SK-MEL-5 (cell line): ENCODE measurements around the gene ULK4. TPM values are rescaled to one million over a fixed set of nuclear protein-coding genes. Genes with fewer than 3 reads are reported as not detected.
A peak's percentile ranks its signal among the peaks of the same experiment; 100 is the strongest.
"Not testable (repeated sequence)": the region's sequence is repeated elsewhere in the genome, so short reads cannot be mapped to it uniquely, and the experiment has no call there.

Experiments
- DNase-seq: peaks from one replicate; pipeline ENCODE4 v3.0.0-alpha.2; 2016; ENCODE audit warnings: low read depth, low spot score
- in situ Hi-C: cut with HindIII; loops from 2 replicates; pipeline ENCODE4 v1.10.0; 2016; ENCODE audit warnings: low sequenced_read_pairs, high pct_unique_total_duplicates, low pct_unique_long_range_greater_than_20kb
- total RNA-seq: library from RNA; depleted of rRNA; stranded (reverse); fragments of >200 nt; shearing (Covaris generic); gene quantifications from 2 replicates; pipeline ENCODE4 v1.2.3, GENCODE V29; 2014

Gene ULK4
- total RNA-seq, 1 experiment from 2014 or later = 20.9 TPM

DNA sequence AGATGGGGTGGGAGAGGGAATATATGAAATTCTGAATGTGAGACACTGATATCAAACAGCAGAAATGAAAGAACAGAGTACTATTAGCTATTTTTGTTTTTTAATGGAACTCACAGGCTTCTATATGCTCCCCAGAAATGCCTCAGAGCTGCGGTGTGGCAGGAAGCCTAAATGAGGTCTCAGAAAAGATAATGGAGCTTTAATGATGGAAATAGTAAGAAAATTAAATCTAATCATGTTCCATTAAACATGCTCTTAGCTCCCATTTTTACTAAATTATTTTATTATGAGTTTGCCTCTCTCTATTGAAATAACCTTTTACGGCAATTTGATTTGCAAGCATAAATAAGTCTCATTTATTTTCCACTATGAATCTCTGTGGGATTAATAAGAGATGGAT, 378.9 kb downstream of the ULK4 start:
- no peak for DNase-seq
- in situ Hi-C loops = no loop called here

GRCh38 chr3:41581700-41582099, 380.2 kb downstream of the ULK4 start:
- in situ Hi-C loops = no loop called here
- no peak for DNase-seq

DNA sequence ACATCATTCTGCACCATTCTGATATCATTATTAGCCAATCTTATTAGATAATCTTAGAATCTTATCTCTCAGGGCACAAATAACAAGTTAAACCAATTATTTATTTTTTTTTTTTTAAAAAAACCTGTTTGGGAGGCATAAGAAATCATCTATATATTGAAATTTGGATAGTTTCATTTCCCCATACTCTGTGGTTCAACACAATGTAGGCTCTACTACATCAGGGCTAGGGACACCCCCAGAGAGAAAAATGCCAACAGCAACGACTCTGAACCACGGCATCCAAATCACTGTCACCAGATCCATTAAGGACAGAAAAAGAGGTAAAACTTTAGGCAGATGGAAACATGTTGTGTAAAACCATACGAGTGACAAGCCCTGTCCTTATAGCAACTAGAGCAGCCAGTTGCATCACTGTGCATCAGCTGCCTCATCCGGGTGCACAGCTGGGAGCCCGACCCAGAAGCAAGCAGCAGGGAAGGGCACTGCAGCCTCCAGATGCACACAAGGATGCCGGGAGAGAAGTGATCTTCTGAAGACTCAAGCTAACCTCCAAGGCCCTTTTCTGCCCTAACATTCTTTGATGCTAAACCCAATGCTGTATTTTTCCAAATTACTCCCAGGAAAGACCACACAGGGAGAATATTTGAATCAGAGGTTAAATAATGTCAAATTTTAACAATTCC, 381.5 kb downstream of the ULK4 start:
- no peak for DNase-seq
- in situ Hi-C loops = no loop called here

GRCh38 chr3:41579861-41580260, 382.0 kb downstream of the ULK4 start:
- no peak for DNase-seq
- in situ Hi-C loops = no loop called here

DNA sequence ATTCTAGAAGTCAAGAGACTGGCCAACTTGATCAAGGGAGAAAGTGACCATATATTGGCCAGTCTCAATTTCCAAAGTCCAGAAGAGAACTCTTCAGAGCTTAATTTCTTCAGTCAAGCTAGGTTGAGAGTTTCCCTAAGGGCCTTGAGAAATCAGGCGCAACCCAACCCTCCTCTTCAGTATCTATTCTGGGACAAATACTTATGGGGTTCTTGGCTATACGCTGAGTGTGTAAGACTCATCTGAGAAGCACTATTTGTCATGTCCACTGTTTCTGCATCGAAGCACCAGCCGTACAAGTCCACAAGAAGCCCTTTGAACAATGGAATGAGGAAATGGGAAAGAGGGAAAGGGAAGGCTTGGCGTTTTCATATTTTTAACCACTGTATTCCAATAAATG, 383.1 kb downstream of the ULK4 start:
- no peak for DNase-seq
- in situ Hi-C loops = no loop called here

DNA sequence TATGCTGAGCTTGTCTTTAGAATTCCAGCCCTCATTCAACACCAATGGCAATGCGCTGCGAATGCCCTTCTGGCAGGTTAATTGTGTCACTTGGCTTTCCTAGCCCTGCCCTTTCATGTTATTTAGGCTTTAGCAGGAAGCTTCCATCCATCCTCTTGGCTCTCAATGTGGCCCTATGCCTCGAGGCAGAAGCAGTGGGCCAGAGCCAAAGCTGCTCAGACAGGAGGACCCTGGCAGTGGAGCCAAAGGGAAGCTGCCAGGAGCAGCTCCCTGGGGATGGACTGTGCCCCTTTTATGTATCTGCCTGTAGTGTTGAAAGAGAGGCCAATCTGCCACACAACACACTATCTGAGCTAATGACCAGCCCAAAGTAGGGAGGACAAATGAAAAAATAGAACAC, 386.2 kb downstream of the ULK4 start:
- no peak for DNase-seq
- in situ Hi-C loops = no loop called here

- DNase-seq = peak; percentile 67
- in situ Hi-C loops = no loop called here
These were observed 387.0 kb downstream of the ULK4 start for GRCh38 chr3:41574900-41575299.

GRCh38 chr3:41573591-41573990, 388.3 kb downstream of the ULK4 start:
- in situ Hi-C loops = no loop called here
- DNase-seq = no peak

- DNase-seq = no peak
- in situ Hi-C loops = no loop called here
These were observed 389.8 kb downstream of the ULK4 start for GRCh38 chr3:41572092-41572491.

- in situ Hi-C loops = no loop called here
These were observed 392.1 kb downstream of the ULK4 start for GRCh38 chr3:41569632-41570305.

GRCh38 chr3:41565948-41566514, 395.9 kb downstream of the ULK4 start:
- in situ Hi-C loops = no loop called here
- DNase-seq = no peak

More at GRCh38 chr3:41569632-41570305, 392.1 kb downstream of the ULK4 start:
- DNase-seq = no peak

GRCh38 chr3:41565003-41565402, 396.9 kb downstream of the ULK4 start:
- in situ Hi-C loops = no loop called here
- DNase-seq = no peak

GRCh38 chr3:41556245-41556644, 405.7 kb downstream of the ULK4 start:
- in situ Hi-C loops, DNase-seq: not testable (repeated sequence)

DNA sequence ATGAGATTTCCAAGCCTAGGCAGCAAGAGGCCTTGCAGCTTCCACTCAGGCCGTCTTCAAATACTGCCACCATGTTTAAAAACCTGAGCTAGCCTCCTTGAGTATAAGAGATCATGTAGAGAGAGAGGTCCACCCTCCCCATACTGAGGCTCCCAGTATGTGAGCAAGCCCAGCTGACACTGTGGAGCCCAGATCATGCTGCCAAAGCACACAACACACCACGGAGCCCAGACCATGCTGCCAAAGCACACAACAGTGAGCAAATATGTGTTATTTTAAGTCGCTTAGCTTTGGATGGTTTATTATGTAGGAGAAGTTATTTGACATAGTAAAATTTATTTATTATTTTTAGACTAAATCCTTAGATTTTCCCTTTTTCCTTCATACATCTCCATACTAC, 428.9 kb downstream of the ULK4 start:
- in situ Hi-C loops = no loop called here
- no peak for DNase-seq

DNA sequence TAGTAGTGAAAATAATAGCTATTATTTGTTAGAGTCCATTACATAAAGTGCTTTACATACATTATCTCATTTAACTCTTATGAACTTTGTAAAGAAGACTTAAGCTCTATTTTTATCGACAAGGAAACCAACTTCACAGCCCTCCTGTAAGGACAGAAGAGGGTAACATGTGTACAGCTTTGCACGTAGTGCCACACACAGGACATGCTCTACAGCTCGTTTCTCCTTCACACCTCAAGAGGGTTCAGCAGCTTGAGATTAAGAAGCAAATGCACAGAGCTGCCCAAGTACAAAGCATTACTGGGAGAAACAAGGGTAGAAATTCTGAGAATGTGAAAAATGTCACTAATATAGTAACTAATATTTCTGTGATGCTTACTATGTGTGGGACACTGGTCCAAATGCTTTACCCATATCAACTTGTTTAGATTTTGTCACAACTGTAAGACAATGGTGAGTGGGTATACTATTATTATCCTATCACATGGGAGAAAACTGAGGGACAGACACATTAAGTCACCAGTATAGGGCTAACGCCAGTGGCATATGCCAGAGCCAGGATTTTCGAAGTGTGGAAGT, 434.8 kb downstream of the ULK4 start:
- no peak for DNase-seq
- in situ Hi-C loops = no loop called here

GRCh38 chr3:41525303-41526064, 436.4 kb downstream of the ULK4 start:
- in situ Hi-C loops = no loop called here
- DNase-seq = no peak

GRCh38 chr3:41523897-41524296, 438.0 kb downstream of the ULK4 start:
- DNase-seq = no peak
- in situ Hi-C loops = no loop called here

DNA sequence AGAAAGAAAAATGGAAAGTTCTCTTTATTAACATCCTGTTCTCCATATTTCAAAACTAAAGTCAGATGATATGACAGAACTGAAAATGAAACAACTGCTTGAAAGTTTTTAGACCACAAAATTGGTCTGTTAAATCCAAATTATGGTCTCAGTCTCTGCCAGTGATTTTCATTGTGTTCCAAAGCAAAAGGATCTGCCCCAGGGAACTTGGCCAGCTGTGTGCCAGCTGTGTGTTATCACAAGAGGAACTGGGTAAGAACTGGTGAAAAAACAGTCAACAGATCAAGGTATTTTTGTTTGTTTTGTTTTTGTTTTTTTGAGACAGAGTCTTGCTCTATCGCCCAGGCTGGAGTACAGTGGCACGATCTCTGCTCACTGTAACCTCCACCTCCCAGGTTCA, 439.3 kb downstream of the ULK4 start:
- in situ Hi-C loops = no loop called here

More for the DNA sequence above, 439.3 kb downstream of the ULK4 start:
- DNase-seq = no peak
